Stromal cell of bone marrow (primary cell): ENCODE data around the gene DFFB.
A peak's percentile ranks its signal among the peaks of the same experiment; 100 is the strongest.

Experiments
- DNase-seq: peaks from one replicate; pipeline ENCODE4 v3.0.0-alpha.2; 2012; ENCODE audit warnings: low read depth

Gene DFFB

DNA sequence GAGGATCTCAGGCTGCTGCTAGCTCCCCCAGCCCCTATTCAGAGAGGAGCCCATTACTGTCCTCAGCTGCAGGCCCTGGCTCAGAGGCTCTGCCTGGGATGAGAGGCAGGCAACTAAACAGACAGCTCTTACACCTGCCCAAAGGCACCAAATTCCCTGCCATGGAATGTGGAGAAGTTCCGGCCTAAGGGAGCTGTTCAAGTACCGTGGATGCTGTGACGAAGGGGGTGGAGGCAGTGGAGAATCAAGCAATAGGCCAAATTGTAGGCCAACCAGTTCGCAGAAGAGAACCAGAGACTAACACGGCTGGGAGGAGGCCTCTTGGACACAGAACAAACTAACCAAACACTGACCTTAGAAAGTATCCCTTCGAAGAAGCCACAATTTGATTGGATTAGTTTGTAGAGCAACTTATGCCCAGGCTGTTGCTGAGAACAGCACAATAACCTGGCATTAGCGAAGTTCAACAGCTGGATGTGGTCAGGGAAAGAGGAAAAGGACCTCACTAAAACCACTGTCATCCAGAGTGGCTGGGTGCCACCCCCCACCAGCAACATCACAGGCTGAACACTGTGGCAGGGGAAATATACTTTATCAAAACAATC, 39.2 kb downstream of the DFFB start:
- DNase-seq = no peak

GRCh38 chr1:3898475-3898735, 41.1 kb downstream of the DFFB start:
- no peak for DNase-seq

- DNase-seq = no peak
Observed at GRCh38 chr1:3898994-3899753, 41.9 kb downstream of the DFFB start.

DNA sequence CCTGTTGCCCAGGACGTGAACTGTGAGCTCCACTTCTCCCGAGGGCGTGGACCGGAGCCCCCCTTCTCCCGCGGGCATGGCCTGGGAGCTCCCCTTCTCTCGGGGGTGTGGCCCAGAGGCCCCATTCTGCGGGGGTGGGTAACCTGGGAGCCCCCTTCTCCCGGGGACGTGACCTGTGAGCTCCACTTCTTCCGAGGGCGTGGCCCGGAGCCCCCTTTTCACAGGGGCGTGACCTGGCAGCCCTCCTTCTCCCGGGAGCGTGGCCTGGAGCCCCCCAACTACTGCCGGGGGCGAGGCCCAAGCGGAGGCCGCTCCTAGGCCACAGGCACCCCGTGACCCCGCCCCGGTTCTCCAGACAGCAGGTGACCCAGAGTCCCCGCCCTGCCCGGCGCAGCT, 42.5 kb downstream of the DFFB start:
- no peak for DNase-seq

GRCh38 chr1:3900150-3900968, 43.1 kb downstream of the DFFB start, which contains the start of gene C1orf174:
C1orf174 (minus strand) TSS chr1:3900272; CDS start chr1:3900186, 86 bp downstream.
- peak; percentile 95 for DNase-seq

DNA sequence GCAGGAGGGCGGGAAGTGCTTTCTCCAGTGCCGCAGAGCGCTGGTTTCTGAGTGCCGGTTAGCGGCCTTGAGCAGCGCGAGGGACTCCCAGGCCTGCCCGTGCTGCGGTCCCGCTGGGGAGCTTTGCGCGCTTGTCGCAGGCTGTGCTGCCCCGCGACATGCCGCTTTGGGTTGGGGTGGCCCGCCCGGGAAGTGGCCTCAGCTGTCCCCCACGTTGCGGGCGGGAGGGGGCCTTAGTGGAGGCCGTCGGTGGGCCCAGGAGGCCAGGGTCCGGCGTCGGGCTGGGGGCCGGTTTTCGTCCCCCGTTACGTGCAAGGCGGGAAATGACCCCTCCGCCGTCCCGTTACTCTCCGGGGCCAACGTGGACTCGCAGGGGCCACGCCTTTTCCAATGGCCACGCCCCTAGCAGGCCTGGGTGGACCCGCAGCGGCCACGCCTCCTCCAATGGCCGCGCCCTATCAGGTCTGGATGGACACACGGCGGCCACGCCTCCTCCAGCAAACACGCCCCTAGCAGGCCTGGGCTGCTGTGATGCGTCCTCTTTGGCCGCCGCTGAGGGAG, 43.8 kb downstream of the DFFB start:
- DNase-seq = peak; percentile 94

GRCh38 chr1:3902111-3902511, 44.8 kb downstream of the DFFB start:
- no peak for DNase-seq

GRCh38 chr1:3902571-3903091, 45.4 kb downstream of the DFFB start:
- no peak for DNase-seq

GRCh38 chr1:3903141-3904005, 46.1 kb downstream of the DFFB start:
- DNase-seq = no peak

DNA sequence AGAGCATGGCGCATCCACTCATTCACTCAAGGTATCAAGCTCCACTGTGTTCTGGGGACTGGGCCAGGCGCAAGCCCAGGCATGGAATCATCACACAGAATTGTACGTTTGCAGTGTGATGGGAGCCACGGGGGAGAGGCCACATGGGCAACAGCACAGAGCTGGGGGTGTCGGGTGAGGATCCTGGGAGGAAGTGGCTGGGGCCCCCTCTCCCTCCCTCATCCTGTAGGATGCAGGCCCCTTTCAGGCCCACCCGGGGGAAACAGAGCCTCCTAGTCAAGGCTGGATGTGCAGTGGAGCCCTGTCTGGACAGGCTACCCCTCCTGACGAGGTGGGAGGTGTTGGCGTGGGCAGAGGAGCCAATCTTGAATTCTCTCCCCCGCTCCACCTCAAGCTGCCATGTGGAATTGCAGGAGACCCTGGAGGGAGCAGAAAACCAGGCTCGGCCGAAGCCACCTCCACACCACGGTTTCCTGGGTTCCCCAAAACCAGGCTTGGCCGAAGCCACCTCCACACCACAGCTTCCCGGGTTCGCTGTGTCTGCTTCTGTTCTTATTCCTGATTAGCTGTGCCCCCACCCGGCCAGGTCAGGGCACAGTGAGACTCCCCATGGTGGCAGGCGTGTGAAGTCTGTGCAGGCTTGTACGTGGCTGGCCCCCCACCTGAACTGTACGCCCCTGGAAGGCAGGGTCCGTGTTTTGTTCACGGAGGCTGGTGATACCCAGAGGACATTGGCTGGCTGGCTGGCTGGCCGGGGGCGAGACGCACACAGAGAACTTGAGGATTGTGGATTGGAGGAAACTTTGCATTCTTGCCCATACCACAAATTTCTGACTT, 46.9 kb downstream of the DFFB start:
- DNase-seq = no peak

DNA sequence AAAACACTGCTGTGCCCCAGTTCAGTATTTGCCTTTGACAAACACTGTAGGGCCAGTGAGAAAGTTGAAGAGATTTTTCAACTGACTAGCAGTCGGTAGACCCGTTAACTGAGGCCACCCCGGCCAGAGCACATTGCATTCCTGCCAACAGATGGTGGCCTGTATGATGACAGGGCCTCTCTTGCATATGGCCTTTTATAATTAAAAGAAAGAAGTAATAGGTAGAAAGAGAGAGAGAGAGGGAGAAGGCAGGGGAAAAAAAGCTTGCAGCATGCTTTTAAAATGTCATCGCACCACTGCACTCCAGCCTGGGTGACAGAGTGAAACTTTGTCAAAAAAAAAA, 47.5 kb downstream of the DFFB start:
- no peak for DNase-seq

DNA sequence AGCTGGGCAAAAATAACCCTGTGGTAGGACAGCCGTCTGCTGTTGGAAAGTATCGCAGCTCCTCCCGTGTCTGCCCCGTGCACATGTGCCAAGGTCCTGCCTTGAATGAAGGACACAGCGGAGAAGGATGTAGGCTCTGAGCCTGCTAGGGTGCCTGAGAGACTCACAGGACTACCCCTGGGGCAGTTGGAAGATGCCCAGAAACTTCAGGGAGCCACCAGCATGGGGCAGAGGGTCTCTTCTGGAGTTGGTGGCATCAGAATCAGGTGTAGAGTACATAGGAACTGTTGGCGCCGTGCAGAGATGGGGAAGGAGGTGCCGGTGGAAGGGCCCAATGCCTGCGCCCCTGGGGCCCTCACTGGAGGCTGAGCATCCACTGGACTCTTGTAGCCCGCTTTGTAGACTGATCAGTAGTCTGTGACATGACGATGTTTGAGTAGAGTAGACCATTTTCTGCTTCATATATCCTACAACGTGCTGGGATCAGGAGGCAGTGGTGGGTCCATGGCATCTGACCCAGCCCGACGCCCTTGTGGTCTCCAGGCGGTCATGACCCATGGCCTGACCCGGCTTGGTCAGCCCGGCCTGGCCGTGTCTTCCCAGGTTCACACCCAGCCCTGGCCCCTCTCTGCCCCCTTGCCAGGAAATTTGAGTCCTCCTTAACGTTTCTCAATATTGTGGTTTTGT, 48.1 kb downstream of the DFFB start:
- DNase-seq = no peak

- DNase-seq = no peak
Observed at GRCh38 chr1:3905953-3906671, 48.8 kb downstream of the DFFB start.

- DNase-seq = no peak
Observed at GRCh38 chr1:3906672-3907020, 49.4 kb downstream of the DFFB start.

GRCh38 chr1:3907031-3907534, 49.8 kb downstream of the DFFB start:
- DNase-seq = no peak

DNA sequence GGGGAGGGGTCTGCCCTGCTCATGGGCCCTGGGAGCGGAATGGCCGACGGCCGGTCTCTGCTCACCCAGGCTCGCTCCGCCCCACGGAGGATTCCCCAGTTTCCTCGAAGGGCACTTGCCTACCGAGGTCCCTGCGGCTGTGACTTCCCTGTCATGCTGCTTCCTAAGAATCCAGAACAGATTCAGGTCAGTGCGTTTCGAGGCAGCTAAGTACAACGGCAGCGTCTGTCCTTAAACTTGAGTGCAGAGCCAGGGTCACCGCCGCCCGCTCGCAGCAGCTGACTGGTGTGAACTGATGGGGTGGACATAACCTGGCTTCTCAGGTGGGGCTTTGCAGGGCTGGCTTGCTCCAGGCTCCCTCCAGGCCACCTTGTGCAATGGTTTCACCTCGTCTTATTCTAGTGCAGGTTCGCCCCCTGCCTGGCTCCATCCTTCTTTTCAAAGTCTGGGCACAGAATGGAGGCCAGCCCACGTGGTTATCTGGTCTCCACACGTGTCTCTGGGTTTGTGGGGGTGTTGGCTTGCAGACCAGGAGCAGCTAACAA, 50.4 kb downstream of the DFFB start:
- no peak for DNase-seq

GRCh38 chr1:3908886-3909517, 51.7 kb downstream of the DFFB start:
- DNase-seq = no peak

GRCh38 chr1:3909615-3910014, 52.3 kb downstream of the DFFB start:
- DNase-seq = no peak
